Measurements from ENCODE around the gene MRPL24. TPM values are rescaled to one million over a fixed set of nuclear protein-coding genes. Genes with fewer than 3 reads are reported as not detected.

The MRPL24 gene
- total and polyA plus RNA-seq, 2 of the 8 experiments (the other 6 are each of a cell fraction or from before 2014, with no cell fraction given) = 29.7 to 35.2 TPM

DNA sequence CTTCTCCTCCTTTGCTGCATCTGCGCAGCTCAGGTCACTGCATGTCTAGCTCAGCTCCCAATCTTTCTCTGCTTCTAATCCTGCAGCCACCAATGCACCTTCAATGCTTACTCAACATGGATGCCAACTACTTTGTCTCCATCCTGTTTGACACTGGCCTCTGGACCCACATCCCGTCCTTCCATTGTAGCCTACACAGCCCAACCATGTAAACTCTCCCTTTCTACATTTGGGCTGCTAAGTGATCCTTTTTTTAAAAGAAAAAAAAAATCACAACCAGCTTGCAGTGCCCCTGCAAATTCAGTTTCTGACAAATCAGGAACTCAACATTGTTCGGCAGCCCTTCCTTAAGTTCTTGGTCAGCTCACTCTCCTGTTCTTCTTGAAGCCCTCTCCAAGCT lies 26.1 kb downstream of the MRPL24 start (continued):
- no peak for TF ChIP-seq CHD7 (IDR thresholded peaks at IDR 0.05; ENCODE audit: insufficient replicate concordance, low read length)
- TF ChIP-seq EP300 (IDR thresholded peaks at IDR 0.05; ENCODE audit: borderline replicate concordance in 1 of 2, low read depth in 2 of 2, low read length in 2 of 2) = no peak
- TF ChIP-seq CBX8 (IDR thresholded peaks at IDR 0.05; ENCODE audit: borderline replicate concordance, low read depth, low read length) = no peak
- TF ChIP-seq HDAC6 (IDR thresholded peaks at IDR 0.05; ENCODE audit: low read depth, low read length) = no peak
- TF ChIP-seq POU5F1 (IDR thresholded peaks at IDR 0.05; ENCODE audit: low read depth, low read length) = no peak
- TF ChIP-seq PHF8 (conservative IDR thresholded peaks at IDR 0.05; ENCODE audit: low read depth, low read length) = no peak
- no peak for TF ChIP-seq RXRA (IDR thresholded peaks at IDR 0.05; ENCODE audit: insufficient read depth, low read depth, low read length)

Measured in H1 (cell line).